HCT116 (cell line): ENCODE results near the gene CHCHD10. TPM values are rescaled to one million over a fixed set of nuclear protein-coding genes. Genes with fewer than 3 reads are reported as not detected.

Experiments used
- ATAC-seq: fragments of 200-7000 bp; cut with Tn5 transposase; 2 replicates; pipeline ENCODE4 v1.9.1; 2020; ENCODE audit warnings: mild to moderate bottlenecking, moderate library complexity
- BruUV-seq: library from RNA; stranded (reverse); fragments of 400-500 nt; replicated peaks from 2 replicates; lab custom pipeline; 2021; lab: Mats Ljungman, UMichigan
- CTCF ChIA-PET: fragments of 300-600 bp; sonication (Branson Sonifier 250); formaldehyde crosslinking; loops from one replicate; lab custom pipeline; 2021; ENCODE audit warnings: antibody characterized with exemption; lab: Charles Lee
- POLR2A ChIA-PET: fragments of 300-600, 350-600 bp; sonication (Branson Sonifier 250); formaldehyde crosslinking; loops from one replicate; lab custom pipeline; 2021; ENCODE audit warnings: antibody characterized with exemption; lab: Charles Lee
- RAD21 ChIA-PET, 2 experiments: fragments of 300-600 bp; sonication (Branson Sonifier 250); formaldehyde crosslinking; loops; one replicate each; lab custom pipeline; 2023; ENCODE audit warnings: low total read pairs in 2 of 2; ENCODE audit not compliant: uncharacterized antibody in 2 of 2, unreplicated experiment in 2 of 2, low non-redundant PET in 1 of 2; lab: Charles Lee
- DNase-seq: peaks from one replicate; pipeline ENCODE4 v3.0.0-alpha.2; 2010; ENCODE audit warnings: low read depth, low spot score
- H2AFZ ChIP-seq: fragments of 200-600 bp; shearing (Covaris generic), sonication (generic); 2 replicates; pipeline ENCODE4 v1.6.1; 2017; ENCODE audit warnings: low read depth, mixed run types, mixed read lengths, antibody characterized with exemption, low read length; ENCODE audit not compliant: poor library complexity, severe bottlenecking
- H3K27ac ChIP-seq: 2 replicates; pipeline ENCODE4 v1.5.1; 2012; ENCODE audit warnings: low read depth, low read length
- H3K27me3 ChIP-seq: fragments of 200-600 bp; sonication (generic); 2 replicates; pipeline ENCODE4 v1.6.1; 2016; ENCODE audit warnings: mixed run types, low read length, mixed read lengths; ENCODE audit not compliant: insufficient read depth
- H3K36me3 ChIP-seq, 2 experiments: fragments of 200-500 bp in 1 of 2; fragments of 200-600 bp in 1 of 2; sonication (Bioruptor generic) in 1 of 2; sonication (generic) in 1 of 2; 2 replicates each; pipeline versions ENCODE4 v1.5.1 to v1.6.1; 2014 to 2016; ENCODE audit warnings: low read length in 2 of 2, inconsistent platforms in 1 of 2, mixed read lengths in 1 of 2, mixed run types in 1 of 2; ENCODE audit not compliant: insufficient read depth in 2 of 2, control insufficient read depth in 1 of 2
- H3K4me1 ChIP-seq, 2 experiments: fragments of 200-600 bp in 1 of 2; sonication (generic) in 1 of 2; 2 replicates each; pipeline versions ENCODE4 v1.5.1 to v1.6.1; 2012 to 2017; ENCODE audit warnings: low read length in 2 of 2, inconsistent platforms in 1 of 2, mild to moderate bottlenecking in 1 of 2, mixed read lengths in 1 of 2, mixed run types in 1 of 2, moderate library complexity in 1 of 2; ENCODE audit not compliant: insufficient read depth in 2 of 2, control insufficient read depth in 1 of 2
- H3K4me2 ChIP-seq: fragments of 200-600 bp; sonication (generic); 2 replicates; pipeline ENCODE4 v1.6.1; 2017; ENCODE audit warnings: mixed run types, low read length, mixed read lengths
- H3K4me3 ChIP-seq, 2 experiments: fragments of 200-600 bp in 1 of 2; sonication (generic) in 1 of 2; replicated peaks in 1 of 2; 2 replicates each; pipeline ENCODE4 v1.5.1; 2011 to 2016; ENCODE audit warnings: low read length in 2 of 2, control low read depth in 1 of 2, low read depth in 1 of 2, mild to moderate bottlenecking in 1 of 2, mixed read lengths in 1 of 2, mixed run types in 1 of 2
- H3K79me2 ChIP-seq: fragments of 200-600 bp; sonication (generic); 2 replicates; pipeline ENCODE4 v1.6.1; 2017; ENCODE audit warnings: mild to moderate bottlenecking, mixed run types, low read length, moderate library complexity, mixed read lengths; ENCODE audit not compliant: insufficient read depth
- H3K9ac ChIP-seq: fragments of 200-600 bp; sonication (generic); 2 replicates; pipeline ENCODE4 v1.6.1; 2016; ENCODE audit warnings: low read length, mixed read lengths
- H3K9me2 ChIP-seq: fragments of 200-600 bp; sonication (generic), shearing (Covaris generic); 2 replicates; pipeline ENCODE4 v1.6.1; 2017; ENCODE audit warnings: mixed run types, mild to moderate bottlenecking, moderate library complexity; ENCODE audit not compliant: insufficient read depth
- H3K9me3 ChIP-seq, 2 experiments: fragments of 200-500 bp in 1 of 2; fragments of 200-600 bp in 1 of 2; sonication (Bioruptor generic) in 1 of 2; sonication (generic) in 1 of 2; 2 replicates each; pipeline ENCODE4 v1.6.1; 2014 to 2017; ENCODE audit warnings: low read length in 2 of 2, mixed read lengths in 2 of 2, inconsistent platforms in 1 of 2, low read depth in 1 of 2, mild to moderate bottlenecking in 1 of 2, mixed run types in 1 of 2, moderate library complexity in 1 of 2; ENCODE audit not compliant: control insufficient read depth in 1 of 2, insufficient read depth in 1 of 2
- H4K20me1 ChIP-seq: fragments of 200-600 bp; sonication (generic), shearing (Covaris generic); 2 replicates; pipeline ENCODE4 v1.6.1; 2017; ENCODE audit warnings: mixed run types, mild to moderate bottlenecking, moderate library complexity; ENCODE audit not compliant: insufficient read depth
- CEBPB ChIP-seq: IDR thresholded peaks from 2 replicates; pipeline ENCODE4 v1.6.1; 2012; ENCODE audit warnings: low read depth
- ELF1 ChIP-seq: IDR thresholded peaks from 2 replicates; pipeline ENCODE4 v1.6.1; 2012; ENCODE audit warnings: low read depth, borderline replicate concordance
- EZH2phosphoT487 ChIP-seq: fragments of 200-600 bp; IDR thresholded peaks from 2 replicates; pipeline ENCODE4 v1.6.1; 2018; ENCODE audit warnings: antibody characterized with exemption, borderline replicate concordance
- POLR2A ChIP-seq: IDR thresholded peaks from 2 replicates; pipeline ENCODE4 v1.7.0; 2011; ENCODE audit warnings: borderline replicate concordance; ENCODE audit not compliant: insufficient read depth, insufficient read length; ENCODE audit errors: extremely low read depth
- YY1 ChIP-seq: IDR thresholded peaks from 2 replicates; pipeline ENCODE4 v1.6.1; 2011; ENCODE audit warnings: low read length, low read depth, moderate library complexity, mild to moderate bottlenecking; ENCODE audit not compliant: insufficient replicate concordance; ENCODE audit errors: extremely low read depth
- intact Hi-C: fragments of 100-400 bp; cut with micrococcal nuclease; formaldehyde crosslinking; loops from 2 replicates; pipeline ENCODE4 v1.10.0; 2022
- total RNA-seq: library from RNA; stranded (reverse); gene quantifications from one replicate; pipeline ENCODE4 v1.2.1, GENCODE V29; 2021; ENCODE audit not compliant: unreplicated experiment
- TF ChIP-seq, protein P1 (sequence below): IDR thresholded peaks from 2 replicates; pipeline ENCODE4 v1.6.1; 2011; ENCODE audit warnings: mild to moderate bottlenecking, low read length, moderate library complexity; ENCODE audit not compliant: insufficient replicate concordance; ENCODE audit errors: extremely low read depth
- TF ChIP-seq, protein P2 (sequence below), 3 experiments: fragments of 200-600 bp in 1 of 3; sonication (generic) in 1 of 3; IDR thresholded peaks in 2 of 3; conservative IDR thresholded peaks in 1 of 3; 2 replicates each; pipeline ENCODE4 v1.5.1; 2012 to 2017; ENCODE audit warnings: low read depth in 2 of 3, low read length in 2 of 3, antibody characterized with exemption in 1 of 3, borderline replicate concordance in 1 of 3, control low read depth in 1 of 3, mild to moderate bottlenecking in 1 of 3, mixed read lengths in 1 of 3, mixed run types in 1 of 3, moderate library complexity in 1 of 3; ENCODE audit not compliant: insufficient read depth in 1 of 3

The CHCHD10 gene
- total RNA-seq, 1 experiment from 2014 or later = 279 TPM

- H3K9me2 ChIP-seq = no peaks in the 10 kb centered on the region
- TF ChIP-seq CEBPB (no peak), YY1 (no peak), ELF1 (no peak), EZH2phosphoT487 (no peak), POLR2A (no peak)
- TF ChIP-seq, protein P1, sequence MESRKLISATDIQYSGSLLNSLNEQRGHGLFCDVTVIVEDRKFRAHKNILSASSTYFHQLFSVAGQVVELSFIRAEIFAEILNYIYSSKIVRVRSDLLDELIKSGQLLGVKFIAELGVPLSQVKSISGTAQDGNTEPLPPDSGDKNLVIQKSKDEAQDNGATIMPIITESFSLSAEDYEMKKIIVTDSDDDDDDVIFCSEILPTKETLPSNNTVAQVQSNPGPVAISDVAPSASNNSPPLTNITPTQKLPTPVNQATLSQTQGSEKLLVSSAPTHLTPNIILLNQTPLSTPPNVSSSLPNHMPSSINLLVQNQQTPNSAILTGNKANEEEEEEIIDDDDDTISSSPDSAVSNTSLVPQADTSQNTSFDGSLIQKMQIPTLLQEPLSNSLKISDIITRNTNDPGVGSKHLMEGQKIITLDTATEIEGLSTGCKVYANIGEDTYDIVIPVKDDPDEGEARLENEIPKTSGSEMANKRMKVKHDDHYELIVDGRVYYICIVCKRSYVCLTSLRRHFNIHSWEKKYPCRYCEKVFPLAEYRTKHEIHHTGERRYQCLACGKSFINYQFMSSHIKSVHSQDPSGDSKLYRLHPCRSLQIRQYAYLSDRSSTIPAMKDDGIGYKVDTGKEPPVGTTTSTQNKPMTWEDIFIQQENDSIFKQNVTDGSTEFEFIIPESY = no peak
- TF ChIP-seq, protein P2, sequence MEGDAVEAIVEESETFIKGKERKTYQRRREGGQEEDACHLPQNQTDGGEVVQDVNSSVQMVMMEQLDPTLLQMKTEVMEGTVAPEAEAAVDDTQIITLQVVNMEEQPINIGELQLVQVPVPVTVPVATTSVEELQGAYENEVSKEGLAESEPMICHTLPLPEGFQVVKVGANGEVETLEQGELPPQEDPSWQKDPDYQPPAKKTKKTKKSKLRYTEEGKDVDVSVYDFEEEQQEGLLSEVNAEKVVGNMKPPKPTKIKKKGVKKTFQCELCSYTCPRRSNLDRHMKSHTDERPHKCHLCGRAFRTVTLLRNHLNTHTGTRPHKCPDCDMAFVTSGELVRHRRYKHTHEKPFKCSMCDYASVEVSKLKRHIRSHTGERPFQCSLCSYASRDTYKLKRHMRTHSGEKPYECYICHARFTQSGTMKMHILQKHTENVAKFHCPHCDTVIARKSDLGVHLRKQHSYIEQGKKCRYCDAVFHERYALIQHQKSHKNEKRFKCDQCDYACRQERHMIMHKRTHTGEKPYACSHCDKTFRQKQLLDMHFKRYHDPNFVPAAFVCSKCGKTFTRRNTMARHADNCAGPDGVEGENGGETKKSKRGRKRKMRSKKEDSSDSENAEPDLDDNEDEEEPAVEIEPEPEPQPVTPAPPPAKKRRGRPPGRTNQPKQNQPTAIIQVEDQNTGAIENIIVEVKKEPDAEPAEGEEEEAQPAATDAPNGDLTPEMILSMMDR (IDR thresholded peaks at IDR 0.05 in 2 of 3, conservative IDR thresholded peaks at IDR 0.05 in 1 of 3; ENCODE audit: borderline replicate concordance in 1 of 3, insufficient read depth in 1 of 3, low read depth in 2 of 3, low read length in 2 of 3) = no peak
- DNase-seq (no peak), ATAC-seq (no peak)
- peak overlapping the region; percentile 20; the same call in 1 of the 2 replicates for H3K27ac ChIP-seq
- RAD21 ChIA-PET = no interaction called here
- H3K9me3 ChIP-seq = no peaks in the 10 kb centered on the region
- POLR2A ChIA-PET = no interaction called here
- H2AFZ ChIP-seq = no peak overlapping the region
- no peaks in the 10 kb centered on the region for H3K27me3 ChIP-seq
- H3K4me2 ChIP-seq = peak overlapping the region; percentile 17
- CTCF ChIA-PET = no interaction called here
- H3K36me3 ChIP-seq = peaks cover 9 to 20% of the 10 kb centered on the region in 2 experiments; a peak in 3 of 4 replicates
- peaks cover 8 to 48% of the 10 kb centered on the region in 2 experiments; a peak in 3 of 4 replicates for H3K4me1 ChIP-seq
- no peak overlapping the region for H3K4me3 ChIP-seq
- intact Hi-C loops = loop anchor here (5.0 to 10.0 kb wide), 2 partner anchors 82 to 190 kb away; no protein-coding TSS in a partner anchor
- no peaks in the 10 kb centered on the region for H4K20me1 ChIP-seq
- no TSS peak for BruUV-seq
- peaks cover 35% of the 10 kb centered on the region for H3K79me2 ChIP-seq
- no peak overlapping the region for H3K9ac ChIP-seq
Observed at GRCh38 chr22:23764899-23765881, 2.6 kb downstream of the CHCHD10 start.
